Natural killer cell (primary cell): ENCODE results near the gene MET. TPM values are rescaled to one million over a fixed set of nuclear protein-coding genes. Genes with fewer than 3 reads are reported as not detected.

Experiments
- ATAC-seq, 3 donors: fragments of 150-1000 bp in 2 of 3; fragments of 200-7000 bp in 1 of 3; cut with Tn5 transposase; 1 replicate in 1 of 3; 2 replicates in 2 of 3; pipeline ENCODE4 v1.10.0; 2021; ENCODE audit warnings: mild to moderate bottlenecking in 2 of 3, moderate library complexity in 2 of 3
- DNase-seq, 2 donors: peaks; one replicate each; pipeline versions ENCODE4 v3.0.0 to v3.0.0-alpha.2; 2013 to 2021; ENCODE audit warnings: mixed read lengths in 1 of 2
- H3K27ac ChIP-seq: one replicate; pipeline ENCODE4 v1.5.1; 2013; ENCODE audit warnings: mild to moderate bottlenecking, low read length
- H3K27me3 ChIP-seq: one replicate; pipeline ENCODE4 v1.6.1; 2013; ENCODE audit warnings: low read length; ENCODE audit not compliant: control insufficient read depth, insufficient read depth
- H3K36me3 ChIP-seq: one replicate; pipeline ENCODE4 v1.6.1; 2013; ENCODE audit warnings: low read length; ENCODE audit not compliant: control insufficient read depth, insufficient read depth
- H3K4me1 ChIP-seq: one replicate; pipeline ENCODE4 v1.6.1; 2013; ENCODE audit warnings: low read length; ENCODE audit not compliant: control insufficient read depth, insufficient read depth
- H3K4me3 ChIP-seq: one replicate; pipeline ENCODE4 v1.5.1; 2013; ENCODE audit warnings: low read length
- H3K9me3 ChIP-seq: one replicate; pipeline ENCODE4 v1.6.1; 2013; ENCODE audit warnings: low read length; ENCODE audit not compliant: control insufficient read depth, insufficient read depth
- H3K27ac Mint-ChIP-seq, 2 donors: one replicate each; pipeline ENCODE4 v1.8.0; 2022; ENCODE audit warnings: mild to moderate bottlenecking in 2 of 2, mixed read lengths in 2 of 2, moderate library complexity in 1 of 2
- H3K27me3 Mint-ChIP-seq, 2 donors: one replicate each; pipeline ENCODE4 v1.8.0; 2022; ENCODE audit warnings: low read depth in 2 of 2, mixed read lengths in 2 of 2
- H3K36me3 Mint-ChIP-seq: one replicate; pipeline ENCODE4 v1.8.0; 2022; ENCODE audit warnings: mixed read lengths
- H3K4me1 Mint-ChIP-seq, 2 donors: one replicate each; pipeline ENCODE4 v1.8.0; 2022; ENCODE audit warnings: mixed read lengths in 2 of 2
- H3K4me3 Mint-ChIP-seq: one replicate; pipeline ENCODE4 v1.8.0; 2022; ENCODE audit warnings: mild to moderate bottlenecking, moderate library complexity, mixed read lengths
- H3K9me3 Mint-ChIP-seq, 2 donors: one replicate each; pipeline ENCODE4 v1.8.0; 2022; ENCODE audit warnings: mixed read lengths in 2 of 2
- CTCF ChIP-seq: fragments of 200-600 bp; IDR thresholded peaks from one replicate; pipeline ENCODE4 v1.8.0; 2022; ENCODE audit warnings: antibody characterized with exemption
- WGBS: methylation state at CpG from one replicate; pipeline ENCODE4 v1.1.7; 2013; ENCODE audit warnings: missing lambda C conversion rate; ENCODE audit not compliant: insufficient coverage; 5-methylcytosine and 5-hydroxymethylcytosine counted together
- intact Hi-C: fragments of 100-400 bp; cut with micrococcal nuclease; formaldehyde crosslinking; loops from one replicate; pipeline ENCODE4 v1.14.2; 2022
- total RNA-seq, 4 donors: library from RNA; stranded (reverse); fragments of 120-200 nt in 1 of 4; gene quantifications; one replicate each; pipeline versions ENCODE4 v1.2.3 to v1.2.4, GENCODE V29; 2013 to 2022

The MET gene
- total RNA-seq, 3 donors from 2014 or later (not counting 1 experiment from before 2014, with no cell fraction given), result 0.16 TPM; not detected in 2

DNA sequence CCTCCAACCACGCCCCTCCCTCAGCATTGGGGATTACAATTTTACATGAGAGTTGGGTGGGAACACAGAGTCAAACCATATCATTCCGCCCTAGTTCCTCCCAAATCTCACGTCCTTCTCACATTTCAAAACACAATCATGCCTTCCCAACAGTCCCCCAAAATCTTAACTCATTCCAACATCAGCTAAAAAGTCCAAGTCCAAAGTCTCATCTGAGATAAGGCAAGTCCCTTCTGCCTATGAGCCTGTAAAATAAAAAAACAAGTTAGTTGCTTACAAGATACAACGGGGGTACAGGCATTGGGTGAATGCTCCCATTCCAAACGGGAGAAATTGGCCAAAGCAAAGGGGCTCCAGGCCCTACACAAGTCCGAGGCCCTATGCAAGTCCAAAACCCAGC lies 112.7 kb downstream of the MET start:
- TF ChIP-seq CTCF, result no peak
- Histone ChIP-seq H3K4me1 (no peaks in the 10 kb centered on the region), H3K4me3 (no peak overlapping the region), H3K27ac (no peak overlapping the region), H3K36me3 (no peaks in the 10 kb centered on the region), H3K27me3 (no peaks in the 10 kb centered on the region), H3K9me3 (no peaks in the 10 kb centered on the region)
- H3K27me3 Mint-ChIP-seq, result peaks cover 0 to 2% of the 10 kb centered on the region in 2 donors
- DNase-seq (no peak), ATAC-seq (no peak)
- H3K9me3 Mint-ChIP-seq, result no peaks in the 10 kb centered on the region
- H3K4me3 Mint-ChIP-seq, result no peak overlapping the region
- 90% methylated on average over 5 of the region's 6 CpGs for WGBS
- no peaks in the 10 kb centered on the region for H3K36me3 Mint-ChIP-seq
- no peak overlapping the region for H3K27ac Mint-ChIP-seq
- intact Hi-C loops, result no loop called here
- no peaks in the 10 kb centered on the region for H3K4me1 Mint-ChIP-seq

DNA sequence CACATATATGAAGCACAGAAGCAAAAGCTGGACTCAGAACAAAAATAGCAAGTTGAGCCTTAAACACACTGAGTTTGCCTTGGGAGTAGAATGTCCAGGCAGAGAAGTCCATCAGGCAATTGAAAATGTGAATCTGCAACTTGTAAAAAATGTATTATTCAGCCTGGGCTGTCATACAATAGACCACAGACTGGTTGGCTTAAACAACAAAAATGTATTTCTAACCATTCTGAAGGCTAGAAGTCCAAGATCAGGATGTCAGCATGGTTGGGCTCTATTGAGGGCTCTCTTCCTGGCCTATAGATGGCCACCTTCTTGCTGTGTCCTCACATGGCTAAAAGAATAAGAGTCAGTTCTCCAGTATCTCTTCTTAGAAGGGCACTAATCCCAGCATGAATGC lies 113.8 kb downstream of the MET start:
- H3K36me3 ChIP-seq, result no peaks in the 10 kb centered on the region
- no peak overlapping the region for H3K4me3 ChIP-seq
- Mint-ChIP-seq H3K9me3 (no peaks in the 10 kb centered on the region), H3K4me1 (no peaks in the 10 kb centered on the region), H3K27me3 (peaks cover 0 to 2% of the 10 kb centered on the region in 2 donors), H3K27ac (no peak overlapping the region), H3K36me3 (no peaks in the 10 kb centered on the region), H3K4me3 (no peak overlapping the region)
- ATAC-seq (no peak), DNase-seq (no peak)
- H3K27me3 ChIP-seq, result no peaks in the 10 kb centered on the region
- no peak overlapping the region for H3K27ac ChIP-seq
- no peak for TF ChIP-seq CTCF
- intact Hi-C loops, result no loop called here
- no peaks in the 10 kb centered on the region for H3K9me3 ChIP-seq
- no peaks in the 10 kb centered on the region for H3K4me1 ChIP-seq

- Histone ChIP-seq H3K36me3 (no peaks in the 10 kb centered on the region), H3K27me3 (no peaks in the 10 kb centered on the region), H3K9me3 (no peaks in the 10 kb centered on the region), H3K4me3 (no peak overlapping the region), H3K4me1 (no peaks in the 10 kb centered on the region), H3K27ac (no peak overlapping the region)
- intact Hi-C loops, result no loop called here
- WGBS, result 7% methylated on average over 1 of the region's 2 CpGs
- no peak for TF ChIP-seq CTCF
- no peaks in the 10 kb centered on the region for H3K36me3 Mint-ChIP-seq
- DNase-seq (peak in 1 of 2 donors; percentile 13), ATAC-seq (peak; percentile 39 to 57 (median 41))
- no peak overlapping the region for H3K4me3 Mint-ChIP-seq
- no peaks in the 10 kb centered on the region for H3K27me3 Mint-ChIP-seq
- no peak overlapping the region for H3K27ac Mint-ChIP-seq
- no peaks in the 10 kb centered on the region for H3K4me1 Mint-ChIP-seq
- H3K9me3 Mint-ChIP-seq, result no peaks in the 10 kb centered on the region
Measured at GRCh38 chr7:116786791-116787443, 114.9 kb downstream of the MET start.

- intact Hi-C loops, result no loop called here
- no CpG with 5 or more reads among the region's 2 CpGs for WGBS
- H3K27me3 Mint-ChIP-seq, result no peaks in the 10 kb centered on the region
- no peaks in the 10 kb centered on the region for H3K9me3 Mint-ChIP-seq
- no peaks in the 10 kb centered on the region for H3K36me3 Mint-ChIP-seq
- ATAC-seq (no peak), DNase-seq (no peak)
- H3K27ac ChIP-seq, result no peak overlapping the region
- H3K4me3 ChIP-seq, result no peak overlapping the region
- no peaks in the 10 kb centered on the region for H3K4me1 ChIP-seq
- H3K4me3 Mint-ChIP-seq, result no peak overlapping the region
- H3K36me3 ChIP-seq, result no peaks in the 10 kb centered on the region
- no peaks in the 10 kb centered on the region for H3K27me3 ChIP-seq
- no peak for TF ChIP-seq CTCF
- H3K4me1 Mint-ChIP-seq, result no peaks in the 10 kb centered on the region
- H3K27ac Mint-ChIP-seq, result no peak overlapping the region
- H3K9me3 ChIP-seq, result no peaks in the 10 kb centered on the region
Measured at GRCh38 chr7:116787881-116788280, 115.9 kb downstream of the MET start.
